Endodermal cell (in vitro differentiated cells): Measurements from ENCODE around the gene MAPRE2. TPM values are rescaled to one million over a fixed set of nuclear protein-coding genes. Genes with fewer than 3 reads are reported as not detected.

Source experiments
- DNase-seq: peaks from one replicate; pipeline ENCODE4 v3.0.0-alpha.2; 2017
- H3K27ac ChIP-seq: 2 replicates; pipeline ENCODE4 v1.5.1; 2013; ENCODE audit warnings: mild to moderate bottlenecking, low read depth, low read length, moderate library complexity
- H3K27me3 ChIP-seq: 2 replicates; pipeline ENCODE4 v1.6.1; 2013; ENCODE audit warnings: mild to moderate bottlenecking, low read length, moderate library complexity; ENCODE audit not compliant: insufficient read depth, control insufficient read depth, poor library complexity, severe bottlenecking
- H3K36me3 ChIP-seq: 2 replicates; pipeline ENCODE4 v1.7.0; 2013; ENCODE audit warnings: mild to moderate bottlenecking, low read length, moderate library complexity; ENCODE audit not compliant: control insufficient read depth, insufficient read depth
- H3K4me1 ChIP-seq: one replicate; pipeline ENCODE4 v1.7.0; 2013; ENCODE audit warnings: low read length; ENCODE audit not compliant: control insufficient read depth, insufficient read depth
- H3K4me3 ChIP-seq: 2 replicates; pipeline ENCODE4 v1.5.1; 2013; ENCODE audit warnings: mild to moderate bottlenecking, low read length, moderate library complexity
- H3K9ac ChIP-seq: 2 replicates; pipeline ENCODE4 v1.6.1; 2013; ENCODE audit warnings: mild to moderate bottlenecking, low read length, moderate library complexity; ENCODE audit not compliant: poor library complexity, severe bottlenecking; ENCODE audit errors: extremely low read depth
- H3K9me3 ChIP-seq: 2 replicates; pipeline ENCODE4 v1.6.1; 2013; ENCODE audit warnings: mild to moderate bottlenecking, low read length, moderate library complexity; ENCODE audit not compliant: control insufficient read depth
- H3K27ac Mint-ChIP-seq: 2 replicates; pipeline ENCODE4 v1.8.0; 2020; ENCODE audit warnings: mixed read lengths
- H3K27me3 Mint-ChIP-seq: 2 replicates; pipeline ENCODE4 v1.8.0; 2021; ENCODE audit warnings: mild to moderate bottlenecking, mixed read lengths; ENCODE audit not compliant: insufficient read depth
- H3K36me3 Mint-ChIP-seq: 2 replicates; pipeline ENCODE4 v1.8.0; 2020; ENCODE audit warnings: low read depth, mixed read lengths
- H3K4me1 Mint-ChIP-seq: 2 replicates; pipeline ENCODE4 v1.8.0; 2020; ENCODE audit warnings: mixed read lengths
- H3K4me3 Mint-ChIP-seq: 2 replicates; pipeline ENCODE4 v1.8.0; 2020; ENCODE audit warnings: mild to moderate bottlenecking, moderate library complexity, mixed read lengths
- H3K9me3 Mint-ChIP-seq: 2 replicates; pipeline ENCODE4 v1.8.0; 2020; ENCODE audit warnings: mild to moderate bottlenecking, mixed read lengths
- WGBS, 2 experiments: methylation state at CpG; one replicate each; pipeline versions ENCODE4 v1.1.5 to v1.1.7; 2013; ENCODE audit warnings: missing lambda C conversion rate in 2 of 2, mixed read lengths in 1 of 2; ENCODE audit not compliant: insufficient coverage in 1 of 2, insufficient read length in 1 of 2; 5-methylcytosine and 5-hydroxymethylcytosine counted together
- total RNA-seq, 2 donors: library from RNA; stranded (reverse); fragmentation: NEBNext Ultra II Directional in 1 of 2; extraction: Animal tissue kit (Norgen Biotek cat#: 25700) in 1 of 2; gene quantifications; 2 replicates in 1 of 2; 3 replicates in 1 of 2; pipeline ENCODE4 v1.2.1, GENCODE V29; 2021
- TF ChIP-seq, protein P1 (sequence below): fragments of 200-600 bp; sonication (generic); conservative IDR thresholded peaks from 2 replicates; pipeline ENCODE4 v1.5.0; 2021; ENCODE audit warnings: antibody characterized with exemption, mild to moderate bottlenecking

Gene MAPRE2
- total RNA-seq, 2 donors from 2014 or later = 15.2 to 16.5 TPM

DNA sequence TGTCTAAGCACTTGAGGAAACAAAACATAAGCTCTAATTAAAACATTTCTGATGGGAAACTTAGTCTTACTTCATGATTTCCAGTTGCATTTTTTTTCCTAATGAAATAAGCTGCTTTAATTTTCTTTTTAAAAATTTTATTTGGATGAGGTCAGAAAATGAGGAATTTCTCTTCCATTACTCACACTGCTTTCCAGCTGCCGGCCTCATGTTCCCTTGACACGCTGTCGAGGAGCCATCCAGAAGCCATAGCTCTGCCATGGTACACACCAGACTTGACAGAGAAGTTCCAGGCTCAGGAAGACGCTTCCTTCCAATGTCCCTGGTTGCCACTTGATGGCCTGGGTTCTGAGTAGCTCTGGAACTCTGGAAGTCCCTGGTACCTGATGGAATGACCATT is 12.1 kb upstream of the MAPRE2 start:
- Mint-ChIP-seq H3K4me1 (peaks cover 23% of the 10 kb centered on the region), H3K36me3 (no peaks in the 10 kb centered on the region)

DNA sequence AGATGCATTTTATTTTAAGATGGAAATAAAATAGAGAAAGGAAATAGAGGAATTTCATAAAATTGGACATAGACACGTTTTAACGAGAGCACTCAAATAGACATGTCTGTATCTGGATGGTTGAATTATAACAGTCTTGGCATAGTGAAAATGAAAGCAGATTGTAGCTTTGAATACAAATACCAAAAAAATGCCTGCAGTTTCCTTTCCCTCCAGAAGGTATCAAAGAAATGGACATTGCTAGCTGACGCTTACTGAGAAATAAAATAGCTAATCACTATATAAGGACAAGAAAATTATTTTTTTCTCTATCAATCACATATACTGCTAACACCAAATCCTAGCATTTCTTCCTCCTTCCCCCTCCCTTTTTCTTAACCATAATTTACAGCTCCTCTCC is 11.4 kb upstream of the MAPRE2 start:
- no peaks in the 10 kb centered on the region for H3K36me3 ChIP-seq
- no peak for DNase-seq
- no peak overlapping the region for H3K27ac Mint-ChIP-seq
- peaks cover 23% of the 10 kb centered on the region for H3K4me1 Mint-ChIP-seq
- no peaks in the 10 kb centered on the region for H3K27me3 ChIP-seq
- H3K36me3 Mint-ChIP-seq = no peaks in the 10 kb centered on the region
- no peaks in the 10 kb centered on the region for H3K9me3 Mint-ChIP-seq
- H3K9ac ChIP-seq = no peak overlapping the region
- no peak overlapping the region for H3K4me3 Mint-ChIP-seq
- no peaks in the 10 kb centered on the region for H3K9me3 ChIP-seq
- H3K27me3 Mint-ChIP-seq = no peaks in the 10 kb centered on the region
- TF ChIP-seq, protein P1, sequence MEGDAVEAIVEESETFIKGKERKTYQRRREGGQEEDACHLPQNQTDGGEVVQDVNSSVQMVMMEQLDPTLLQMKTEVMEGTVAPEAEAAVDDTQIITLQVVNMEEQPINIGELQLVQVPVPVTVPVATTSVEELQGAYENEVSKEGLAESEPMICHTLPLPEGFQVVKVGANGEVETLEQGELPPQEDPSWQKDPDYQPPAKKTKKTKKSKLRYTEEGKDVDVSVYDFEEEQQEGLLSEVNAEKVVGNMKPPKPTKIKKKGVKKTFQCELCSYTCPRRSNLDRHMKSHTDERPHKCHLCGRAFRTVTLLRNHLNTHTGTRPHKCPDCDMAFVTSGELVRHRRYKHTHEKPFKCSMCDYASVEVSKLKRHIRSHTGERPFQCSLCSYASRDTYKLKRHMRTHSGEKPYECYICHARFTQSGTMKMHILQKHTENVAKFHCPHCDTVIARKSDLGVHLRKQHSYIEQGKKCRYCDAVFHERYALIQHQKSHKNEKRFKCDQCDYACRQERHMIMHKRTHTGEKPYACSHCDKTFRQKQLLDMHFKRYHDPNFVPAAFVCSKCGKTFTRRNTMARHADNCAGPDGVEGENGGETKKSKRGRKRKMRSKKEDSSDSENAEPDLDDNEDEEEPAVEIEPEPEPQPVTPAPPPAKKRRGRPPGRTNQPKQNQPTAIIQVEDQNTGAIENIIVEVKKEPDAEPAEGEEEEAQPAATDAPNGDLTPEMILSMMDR = no peak
- 87 to 94% methylated on average over 2 to 3 of the region's 3 CpGs for WGBS, 2 experiments
- H3K4me3 ChIP-seq = no peak overlapping the region
- H3K27ac ChIP-seq = no peak overlapping the region
- H3K4me1 ChIP-seq = no peaks in the 10 kb centered on the region

More for the DNA sequence above, 12.1 kb upstream of the MAPRE2 start:
- H3K4me1 ChIP-seq = no peaks in the 10 kb centered on the region
- no peaks in the 10 kb centered on the region for H3K27me3 ChIP-seq
- TF ChIP-seq, protein P1 = no peak
- no peak overlapping the region for H3K4me3 ChIP-seq
- Mint-ChIP-seq H3K9me3 (no peaks in the 10 kb centered on the region), H3K27ac (no peak overlapping the region), H3K4me3 (no peak overlapping the region), H3K27me3 (no peaks in the 10 kb centered on the region)
- H3K36me3 ChIP-seq = no peaks in the 10 kb centered on the region
- no peaks in the 10 kb centered on the region for H3K9me3 ChIP-seq
- no peak for DNase-seq
- H3K9ac ChIP-seq = no peak overlapping the region
- 90 to 92% methylated on average over 4 of the region's 4 CpGs for WGBS, 2 experiments
- no peak overlapping the region for H3K27ac ChIP-seq

DNA sequence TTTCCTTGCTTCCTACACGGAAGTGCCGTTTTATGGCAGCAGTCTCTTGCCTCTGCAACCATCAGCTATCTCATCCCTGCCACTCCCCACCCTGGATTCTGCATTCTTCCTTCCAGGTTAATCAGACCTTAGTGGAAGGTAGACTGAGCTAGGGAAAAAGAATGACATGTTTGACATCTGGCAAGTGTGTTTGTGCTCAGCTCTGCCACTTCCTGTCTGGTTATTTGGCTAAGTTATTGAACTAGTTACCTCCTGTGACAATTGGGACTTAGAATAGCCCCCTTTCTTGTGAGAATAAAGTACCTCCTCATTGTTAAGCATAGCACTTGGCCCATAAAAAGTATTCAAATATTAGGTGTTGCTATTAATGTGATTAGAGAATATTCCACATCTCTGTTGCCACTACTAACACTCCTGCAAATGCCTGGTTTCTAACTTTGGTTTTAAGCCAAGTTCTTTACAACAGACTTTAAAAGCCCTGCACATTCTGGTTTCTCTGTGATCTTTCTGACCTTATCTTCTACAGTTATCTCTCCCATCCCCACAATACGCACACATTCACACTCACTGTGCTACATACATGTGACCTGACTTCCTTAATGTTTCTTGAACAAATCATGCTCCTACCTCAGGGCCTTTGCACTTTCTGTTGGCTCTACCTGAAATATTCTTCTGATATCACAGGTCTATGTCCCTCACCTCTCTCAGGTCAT is 10.8 kb upstream of the MAPRE2 start:
- Mint-ChIP-seq H3K4me1 (peaks cover 18% of the 10 kb centered on the region), H3K27ac (no peak overlapping the region), H3K36me3 (no peaks in the 10 kb centered on the region), H3K4me3 (no peak overlapping the region), H3K9me3 (peaks cover under 1% of the 10 kb centered on the region), H3K27me3 (no peaks in the 10 kb centered on the region)
- H3K27me3 ChIP-seq = no peaks in the 10 kb centered on the region
- TF ChIP-seq, protein P1 = no peak
- H3K4me1 ChIP-seq = no peaks in the 10 kb centered on the region
- no peak overlapping the region for H3K9ac ChIP-seq
- H3K9me3 ChIP-seq = no peaks in the 10 kb centered on the region
- no peak overlapping the region for H3K4me3 ChIP-seq
- no peak overlapping the region for H3K27ac ChIP-seq
- H3K36me3 ChIP-seq = no peaks in the 10 kb centered on the region
- DNase-seq = no peak
- 89 to 100% methylated on average over 1 to 3 of the region's 3 CpGs for WGBS, 2 experiments
